ENCODE data around the gene CNTNAP2. TPM values are rescaled to one million over a fixed set of nuclear protein-coding genes. Genes with fewer than 3 reads are reported as not detected.
"Not testable (repeated sequence)": the region's sequence is repeated elsewhere in the genome, so short reads cannot be mapped to it uniquely, and the experiment has no call there.

CNTNAP2 gene
- total and polyA plus RNA-seq, 2 donors = 5.1 to 10.3 TPM

DNA sequence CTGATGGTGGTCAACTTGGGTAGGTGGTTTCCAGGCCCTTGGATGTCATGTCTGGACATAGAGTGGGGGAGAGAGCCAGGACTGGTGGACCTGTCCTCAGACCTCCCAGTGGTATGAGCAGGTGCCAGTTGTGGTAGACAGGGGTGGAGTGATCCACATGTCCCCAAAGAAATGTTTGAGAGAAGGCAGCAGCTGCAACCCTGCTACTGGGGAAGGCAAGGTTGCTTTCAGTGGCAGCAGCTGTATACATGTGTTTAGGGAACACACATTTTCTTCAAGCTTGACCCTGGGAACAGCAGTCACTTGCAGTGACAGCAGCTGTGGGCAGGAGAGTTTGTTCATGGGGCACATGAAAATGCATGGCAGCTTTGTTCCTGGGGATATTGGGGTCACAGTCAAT, 1591.3 kb downstream of the CNTNAP2 start:
- no peak overlapping the region for H3K27ac ChIP-seq (ENCODE audit: low read depth in 1 of 2, low read length in 1 of 2)
- DNase-seq (ENCODE audit: low read depth in 6 of 9, low spot score in 9 of 9) = no peak
- no peaks in the 10 kb centered on the region for H3K36me3 ChIP-seq (ENCODE audit: control insufficient read depth in 2 of 2, insufficient read depth in 2 of 2, low read length in 1 of 2)
- H3K27me3 ChIP-seq (ENCODE audit: control insufficient read depth in 2 of 2, insufficient read depth in 1 of 2, low read length in 1 of 2) = no peaks in the 10 kb centered on the region
- H3K4me1 ChIP-seq (ENCODE audit: control insufficient read depth in 2 of 2, insufficient read depth in 2 of 2, low read length in 2 of 2) = no peaks in the 10 kb centered on the region
- H3K9me3 ChIP-seq (ENCODE audit: control insufficient read depth in 2 of 2, insufficient read depth in 1 of 2, low read length in 1 of 2) = peaks cover 0 to 8% of the 10 kb centered on the region in 2 donors
- H3K4me3 ChIP-seq (ENCODE audit: low read length in 2 of 2) = no peak overlapping the region

DNA sequence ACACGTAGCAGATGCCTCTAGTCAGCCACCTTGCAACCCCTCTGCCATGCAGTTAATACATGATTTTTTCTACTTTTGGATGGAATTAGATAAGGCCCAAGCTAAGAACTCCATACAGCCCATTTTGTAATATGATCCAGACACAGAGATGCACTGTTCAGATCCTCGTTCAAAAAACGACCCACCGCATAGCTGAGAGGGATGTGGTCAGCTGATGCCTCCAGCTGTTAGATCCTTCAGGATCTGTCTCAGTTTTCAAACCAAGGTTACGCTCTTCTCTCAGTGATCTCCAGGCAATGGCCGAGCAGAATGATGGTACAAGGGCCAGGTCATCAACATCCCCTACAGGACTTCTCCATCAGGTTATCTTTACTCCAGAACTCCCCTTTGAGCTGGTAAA, 1592.3 kb downstream of the CNTNAP2 start:
- Histone ChIP-seq H3K27ac (ENCODE audit: low read depth in 1 of 2, low read length in 1 of 2) (no peak overlapping the region), H3K4me1 (ENCODE audit: control insufficient read depth in 2 of 2, insufficient read depth in 2 of 2, low read length in 2 of 2) (no peaks in the 10 kb centered on the region), H3K27me3 (ENCODE audit: control insufficient read depth in 2 of 2, insufficient read depth in 1 of 2, low read length in 1 of 2) (no peaks in the 10 kb centered on the region), H3K4me3 (ENCODE audit: low read length in 2 of 2) (no peak overlapping the region), H3K36me3 (ENCODE audit: control insufficient read depth in 2 of 2, insufficient read depth in 2 of 2, low read length in 1 of 2) (no peaks in the 10 kb centered on the region), H3K9me3 (ENCODE audit: control insufficient read depth in 2 of 2, insufficient read depth in 1 of 2, low read length in 1 of 2) (peaks cover 0 to 8% of the 10 kb centered on the region in 2 donors)
- WGBS = 96% methylated on average over 6 of the region's 6 CpGs
- DNase-seq (ENCODE audit: low read depth in 6 of 9, low spot score in 9 of 9) = no peak

DNA sequence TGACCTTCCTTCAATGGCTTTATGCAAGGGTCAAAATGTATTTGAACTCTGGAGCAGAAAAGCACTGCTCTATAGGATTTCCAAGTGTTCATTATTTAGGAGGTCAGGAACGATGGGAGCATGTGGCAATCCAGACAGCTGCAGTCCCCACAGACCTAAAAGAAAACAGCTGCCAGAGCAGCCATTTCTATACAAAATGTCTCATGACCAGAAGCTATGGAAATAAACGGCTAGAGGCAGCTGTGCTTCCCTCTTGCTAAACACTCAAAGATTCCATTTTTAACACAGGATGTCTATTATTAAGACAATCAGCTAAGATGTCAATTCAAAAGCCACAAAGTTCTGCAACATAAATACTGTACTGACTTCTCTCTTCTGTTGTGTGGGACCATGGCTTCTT, 1594.8 kb downstream of the CNTNAP2 start:
- Histone ChIP-seq H3K27me3 (ENCODE audit: control insufficient read depth in 2 of 2, insufficient read depth in 1 of 2, low read length in 1 of 2) (no peaks in the 10 kb centered on the region), H3K4me3 (ENCODE audit: low read length in 2 of 2) (no peak overlapping the region), H3K4me1 (ENCODE audit: control insufficient read depth in 2 of 2, insufficient read depth in 2 of 2, low read length in 2 of 2) (no peaks in the 10 kb centered on the region), H3K9me3 (ENCODE audit: control insufficient read depth in 2 of 2, insufficient read depth in 1 of 2, low read length in 1 of 2) (peaks cover 0 to 8% of the 10 kb centered on the region in 2 donors), H3K36me3 (ENCODE audit: control insufficient read depth in 2 of 2, insufficient read depth in 2 of 2, low read length in 1 of 2) (no peaks in the 10 kb centered on the region), H3K27ac (ENCODE audit: low read depth in 1 of 2, low read length in 1 of 2) (no peak overlapping the region)
- 21% methylated on average over 2 of the region's 2 CpGs for WGBS
- no peak for DNase-seq (ENCODE audit: low read depth in 6 of 9, low spot score in 9 of 9)

DNA sequence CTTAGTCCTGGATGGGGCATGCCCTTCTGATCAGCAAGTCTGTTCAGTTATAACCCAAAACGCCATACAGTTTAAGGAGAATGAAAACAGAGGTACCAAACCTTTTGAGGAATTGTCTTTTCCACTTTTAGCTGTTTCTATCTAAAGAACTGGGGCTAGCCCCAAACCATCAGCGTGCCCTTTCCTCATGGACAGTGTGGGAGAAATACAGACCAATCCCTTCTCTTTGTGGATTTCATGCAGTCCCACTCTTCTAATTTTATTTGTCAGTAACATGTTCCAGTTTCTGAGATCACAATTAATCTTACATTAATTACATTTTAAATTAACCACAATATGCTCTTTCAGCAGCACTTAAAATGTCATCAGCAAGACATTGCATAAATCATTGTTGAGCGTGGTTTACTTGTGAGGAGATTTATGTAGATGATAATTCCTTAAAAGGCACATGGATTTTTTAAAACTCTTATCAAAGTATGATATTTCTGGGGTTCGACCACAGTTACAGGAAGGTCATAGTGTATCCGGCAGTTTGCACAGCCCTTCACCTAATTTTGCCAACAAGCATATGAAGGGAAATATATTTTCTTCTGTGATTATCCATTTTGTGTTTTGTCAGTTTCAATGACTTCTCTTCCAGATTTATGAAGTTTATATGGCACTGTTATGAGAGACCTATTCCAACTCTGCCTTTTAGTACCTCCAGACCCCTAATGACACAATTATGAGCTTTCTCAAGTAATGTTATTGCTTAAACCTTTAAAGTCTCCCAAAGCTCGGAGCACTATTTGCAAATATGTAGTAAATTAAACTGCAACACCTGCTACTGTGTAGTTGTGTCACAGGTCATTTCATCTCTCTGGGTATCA, 1605.6 kb downstream of the CNTNAP2 start:
- Histone ChIP-seq H3K4me1 (ENCODE audit: control insufficient read depth in 2 of 2, insufficient read depth in 2 of 2, low read length in 2 of 2) (no peaks in the 10 kb centered on the region), H3K36me3 (ENCODE audit: control insufficient read depth in 2 of 2, insufficient read depth in 2 of 2, low read length in 1 of 2) (no peaks in the 10 kb centered on the region), H3K27ac (ENCODE audit: low read depth in 1 of 2, low read length in 1 of 2) (no peak overlapping the region), H3K9me3 (ENCODE audit: control insufficient read depth in 2 of 2, insufficient read depth in 1 of 2, low read length in 1 of 2) (no peaks in the 10 kb centered on the region), H3K27me3 (ENCODE audit: control insufficient read depth in 2 of 2, insufficient read depth in 1 of 2, low read length in 1 of 2) (no peaks in the 10 kb centered on the region), H3K4me3 (ENCODE audit: low read length in 2 of 2) (no peak overlapping the region)
- DNase-seq (ENCODE audit: low read depth in 6 of 9, low spot score in 9 of 9) = no peak
- 67% methylated on average over 6 of the region's 6 CpGs for WGBS

DNA sequence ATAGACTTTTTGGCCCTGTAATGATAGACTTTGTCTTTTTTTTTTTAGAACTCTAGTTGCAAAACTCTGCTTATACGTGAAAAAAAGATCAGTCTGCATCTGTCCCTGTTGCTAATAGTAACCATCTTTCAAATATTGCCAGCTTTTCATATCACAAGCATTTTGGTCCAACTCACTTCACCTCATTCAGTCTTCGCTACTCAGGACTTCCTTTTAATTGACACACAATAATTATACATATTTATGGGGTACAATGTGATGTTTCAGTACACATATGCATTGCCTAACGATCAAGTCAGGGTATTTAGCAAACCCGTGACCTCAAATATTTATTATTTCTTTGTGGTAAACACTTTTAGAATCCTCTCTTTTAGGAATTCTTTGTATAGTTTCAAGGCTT, 1606.9 kb downstream of the CNTNAP2 start:
- 89% methylated on average over 4 of the region's 4 CpGs for WGBS
- Histone ChIP-seq H3K27me3 (ENCODE audit: control insufficient read depth in 2 of 2, insufficient read depth in 1 of 2, low read length in 1 of 2) (no peaks in the 10 kb centered on the region), H3K27ac (ENCODE audit: low read depth in 1 of 2, low read length in 1 of 2) (no peak overlapping the region), H3K36me3 (ENCODE audit: control insufficient read depth in 2 of 2, insufficient read depth in 2 of 2, low read length in 1 of 2) (no peaks in the 10 kb centered on the region), H3K4me1 (ENCODE audit: control insufficient read depth in 2 of 2, insufficient read depth in 2 of 2, low read length in 2 of 2) (no peaks in the 10 kb centered on the region), H3K4me3 (ENCODE audit: low read length in 2 of 2) (no peak overlapping the region), H3K9me3 (ENCODE audit: control insufficient read depth in 2 of 2, insufficient read depth in 1 of 2, low read length in 1 of 2) (no peaks in the 10 kb centered on the region)
- DNase-seq (ENCODE audit: low read depth in 6 of 9, low spot score in 9 of 9) = no peak

DNA sequence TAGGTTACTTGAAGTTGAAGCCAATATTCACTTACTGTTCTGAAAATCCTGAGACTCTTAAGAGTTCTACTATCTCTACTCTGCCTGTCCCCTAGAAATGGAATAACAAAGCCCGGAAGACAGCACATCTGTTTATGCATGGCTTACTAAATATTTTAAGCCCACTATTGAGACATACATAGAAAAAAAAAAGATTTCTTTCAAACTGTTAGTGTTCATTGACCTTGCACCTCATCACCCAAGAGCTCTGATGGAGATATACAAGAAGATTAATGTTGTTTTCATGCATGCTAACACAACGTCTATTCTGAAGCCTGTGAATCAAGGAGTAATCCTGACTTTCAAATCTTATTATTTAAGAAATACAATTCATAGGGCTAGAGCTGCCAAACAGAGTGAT, 1614.7 kb downstream of the CNTNAP2 start:
- Histone ChIP-seq H3K4me3 (ENCODE audit: low read length in 2 of 2) (no peak overlapping the region), H3K36me3 (ENCODE audit: control insufficient read depth in 2 of 2, insufficient read depth in 2 of 2, low read length in 1 of 2) (no peaks in the 10 kb centered on the region), H3K4me1 (ENCODE audit: control insufficient read depth in 2 of 2, insufficient read depth in 2 of 2, low read length in 2 of 2) (no peaks in the 10 kb centered on the region), H3K27ac (ENCODE audit: low read depth in 1 of 2, low read length in 1 of 2) (no peak overlapping the region), H3K27me3 (ENCODE audit: control insufficient read depth in 2 of 2, insufficient read depth in 1 of 2, low read length in 1 of 2) (no peaks in the 10 kb centered on the region), H3K9me3 (ENCODE audit: control insufficient read depth in 2 of 2, insufficient read depth in 1 of 2, low read length in 1 of 2) (no peaks in the 10 kb centered on the region)
- no peak for DNase-seq (ENCODE audit: low read depth in 6 of 9, low spot score in 9 of 9)
- WGBS = 93% methylated on average over 2 of the region's 2 CpGs

DNA sequence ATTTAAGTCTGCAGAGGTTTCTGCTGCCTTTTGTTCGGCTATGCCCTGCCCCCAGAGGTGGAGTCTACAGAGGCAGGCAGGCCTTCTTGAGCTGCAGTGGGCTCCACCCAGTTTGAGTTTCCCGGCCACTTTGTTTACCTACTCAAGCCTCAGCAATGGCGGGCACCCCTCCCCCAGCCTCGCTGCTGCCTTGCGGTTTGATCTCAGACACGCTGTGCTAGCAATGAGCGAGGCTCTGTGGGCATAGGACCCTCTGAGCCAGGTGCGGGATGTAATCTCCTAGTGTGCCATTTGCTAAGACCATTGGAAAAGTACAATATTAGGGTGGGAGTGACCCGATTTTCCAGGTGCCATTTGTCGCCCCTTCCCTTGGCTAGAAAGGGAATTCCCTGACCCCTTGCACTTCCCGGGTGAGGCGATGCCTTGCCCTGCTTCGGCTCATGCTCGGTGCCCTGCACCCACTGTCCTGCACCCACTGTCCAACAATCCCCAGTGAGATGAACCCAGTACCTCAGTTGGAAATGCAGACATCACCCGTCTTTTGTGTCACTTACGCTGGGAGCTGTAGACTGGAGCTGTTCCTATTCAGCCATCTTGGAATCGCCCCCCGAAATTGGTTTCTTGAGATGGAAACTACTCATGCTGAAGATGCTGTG, 1621.1 kb downstream of the CNTNAP2 start:
- H3K27ac ChIP-seq (ENCODE audit: low read depth in 1 of 2, low read length in 1 of 2); H3K27me3 ChIP-seq (ENCODE audit: control insufficient read depth in 2 of 2, insufficient read depth in 1 of 2, low read length in 1 of 2); H3K4me1 ChIP-seq (ENCODE audit: control insufficient read depth in 2 of 2, insufficient read depth in 2 of 2, low read length in 2 of 2); DNase-seq (ENCODE audit: low read depth in 6 of 9, low spot score in 9 of 9); H3K9me3 ChIP-seq (ENCODE audit: control insufficient read depth in 2 of 2, insufficient read depth in 1 of 2, low read length in 1 of 2); H3K4me3 ChIP-seq (ENCODE audit: low read length in 2 of 2); H3K36me3 ChIP-seq (ENCODE audit: control insufficient read depth in 2 of 2, insufficient read depth in 2 of 2, low read length in 1 of 2): not testable (repeated sequence)
- 98% methylated on average over 18 of the region's 18 CpGs for WGBS

DNA sequence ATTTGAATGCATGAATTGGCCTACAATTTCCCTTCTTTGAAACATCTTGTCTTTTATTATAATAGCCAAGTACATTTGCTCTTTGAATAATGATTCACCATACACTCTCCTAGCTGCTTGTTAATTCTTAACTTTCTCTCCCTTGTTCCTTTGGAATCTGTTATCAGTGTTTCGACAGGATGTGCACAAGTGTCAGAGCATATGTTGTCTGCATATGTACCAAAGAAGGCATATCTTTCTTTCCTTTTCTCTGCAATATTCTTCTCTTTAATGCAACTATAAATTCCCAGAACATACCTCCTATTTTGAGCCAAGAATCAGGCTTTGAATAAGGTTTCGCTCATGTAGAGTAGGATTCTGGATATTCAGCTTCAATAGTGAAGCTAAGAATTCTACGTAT, 1625.7 kb downstream of the CNTNAP2 start:
- DNase-seq (ENCODE audit: low read depth in 6 of 9, low spot score in 9 of 9) = no peak
- Histone ChIP-seq H3K9me3 (ENCODE audit: control insufficient read depth in 2 of 2, insufficient read depth in 1 of 2, low read length in 1 of 2) (peaks cover 0 to 4% of the 10 kb centered on the region in 2 donors), H3K27me3 (ENCODE audit: control insufficient read depth in 2 of 2, insufficient read depth in 1 of 2, low read length in 1 of 2) (no peaks in the 10 kb centered on the region), H3K4me3 (ENCODE audit: low read length in 2 of 2) (no peak overlapping the region), H3K27ac (ENCODE audit: low read depth in 1 of 2, low read length in 1 of 2) (no peak overlapping the region), H3K4me1 (ENCODE audit: control insufficient read depth in 2 of 2, insufficient read depth in 2 of 2, low read length in 2 of 2) (no peaks in the 10 kb centered on the region), H3K36me3 (ENCODE audit: control insufficient read depth in 2 of 2, insufficient read depth in 2 of 2, low read length in 1 of 2) (no peaks in the 10 kb centered on the region)
- 95% methylated on average over 3 of the region's 3 CpGs for WGBS

DNA sequence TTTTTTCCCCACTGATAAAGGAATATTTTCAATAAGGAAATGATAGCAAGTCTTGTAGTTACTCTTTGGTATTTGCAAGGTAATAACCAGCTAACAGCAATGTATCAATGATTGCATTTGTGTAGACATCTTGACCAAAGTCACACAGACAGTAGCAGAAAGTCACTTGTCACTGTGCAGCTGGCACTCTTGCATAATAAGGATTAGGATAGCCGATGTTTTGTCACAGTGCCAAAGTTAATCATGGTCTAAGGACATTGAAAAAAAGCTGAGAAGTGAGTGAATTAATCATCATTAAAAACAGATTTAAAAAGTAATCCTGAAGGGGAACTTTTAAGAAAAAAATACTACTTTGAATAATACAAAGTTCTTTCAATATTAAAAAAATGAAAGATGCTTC, 1639.7 kb downstream of the CNTNAP2 start:
- WGBS = 79% methylated on average over 1 of the region's 1 CpG
- Histone ChIP-seq H3K4me3 (ENCODE audit: low read length in 2 of 2) (no peak overlapping the region), H3K4me1 (ENCODE audit: control insufficient read depth in 2 of 2, insufficient read depth in 2 of 2, low read length in 2 of 2) (no peaks in the 10 kb centered on the region), H3K9me3 (ENCODE audit: control insufficient read depth in 2 of 2, insufficient read depth in 1 of 2, low read length in 1 of 2) (no peaks in the 10 kb centered on the region), H3K27me3 (ENCODE audit: control insufficient read depth in 2 of 2, insufficient read depth in 1 of 2, low read length in 1 of 2) (no peaks in the 10 kb centered on the region), H3K36me3 (ENCODE audit: control insufficient read depth in 2 of 2, insufficient read depth in 2 of 2, low read length in 1 of 2) (no peaks in the 10 kb centered on the region), H3K27ac (ENCODE audit: low read depth in 1 of 2, low read length in 1 of 2) (no peak overlapping the region)
- no peak for DNase-seq (ENCODE audit: low read depth in 6 of 9, low spot score in 9 of 9)
